Erythroblast (primary cell): Measurements from ENCODE around the gene SUSD6.

Experiments
- GATA1 ChIP-seq: IDR thresholded peaks from 2 replicates; pipeline ENCODE4 v1.6.1; 2011; ENCODE audit warnings: low read depth, mild to moderate bottlenecking, control low read depth, low read length, moderate library complexity
- POLR2A ChIP-seq: IDR thresholded peaks from 2 replicates; pipeline ENCODE4 v1.6.1; 2011; ENCODE audit warnings: mild to moderate bottlenecking, low read length

DNA sequence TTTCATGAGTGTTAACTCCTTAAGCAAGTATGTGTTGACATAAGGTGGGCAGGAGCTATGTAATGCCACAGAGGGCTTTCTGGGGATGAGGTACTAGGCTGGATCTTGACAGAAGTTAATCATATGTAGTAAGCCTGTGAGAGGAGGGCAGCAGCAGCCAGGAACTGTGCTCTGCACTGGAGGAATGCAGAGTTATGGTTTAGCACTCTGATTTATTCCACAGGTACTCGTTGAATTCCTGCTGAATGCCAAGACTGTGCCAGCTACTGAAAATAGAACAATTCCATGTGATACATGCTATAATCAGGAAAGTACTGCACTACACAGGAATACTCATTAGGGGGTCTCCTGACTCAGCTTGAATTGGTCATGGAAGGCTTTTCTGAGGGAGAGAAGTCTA is 58.7 kb downstream of the SUSD6 start:
- TF ChIP-seq GATA1 = no peak
- TF ChIP-seq POLR2A = no peak
